ENCODE data around the gene FZD10.

GRCh38 chr12:130131801-130132200, 30.5 kb upstream of the FZD10 start:
- TF ChIP-seq EP300 (IDR thresholded peaks at IDR 0.05; ENCODE audit: borderline replicate concordance) (no peak), YY1 (IDR thresholded peaks at IDR 0.05; ENCODE audit: low read depth) (no peak)
